HG03354 (cell line): ENCODE measurements around the gene NCAPH2.

Experiments
- ATAC-seq: cut with Tn5 transposase; IDR thresholded peaks from one replicate; pipeline ENCODE4 v1.9.1; 2021; ENCODE audit warnings: mild to moderate bottlenecking; ENCODE audit not compliant: unreplicated experiment, poor library complexity, severe bottlenecking

The NCAPH2 gene

GRCh38 chr22:50488006-50488677 lies 19.9 kb upstream of the NCAPH2 start:
- ATAC-seq, result no peak

GRCh38 chr22:50488886-50489285 lies 19.1 kb upstream of the NCAPH2 start:
- ATAC-seq, result no peak

DNA sequence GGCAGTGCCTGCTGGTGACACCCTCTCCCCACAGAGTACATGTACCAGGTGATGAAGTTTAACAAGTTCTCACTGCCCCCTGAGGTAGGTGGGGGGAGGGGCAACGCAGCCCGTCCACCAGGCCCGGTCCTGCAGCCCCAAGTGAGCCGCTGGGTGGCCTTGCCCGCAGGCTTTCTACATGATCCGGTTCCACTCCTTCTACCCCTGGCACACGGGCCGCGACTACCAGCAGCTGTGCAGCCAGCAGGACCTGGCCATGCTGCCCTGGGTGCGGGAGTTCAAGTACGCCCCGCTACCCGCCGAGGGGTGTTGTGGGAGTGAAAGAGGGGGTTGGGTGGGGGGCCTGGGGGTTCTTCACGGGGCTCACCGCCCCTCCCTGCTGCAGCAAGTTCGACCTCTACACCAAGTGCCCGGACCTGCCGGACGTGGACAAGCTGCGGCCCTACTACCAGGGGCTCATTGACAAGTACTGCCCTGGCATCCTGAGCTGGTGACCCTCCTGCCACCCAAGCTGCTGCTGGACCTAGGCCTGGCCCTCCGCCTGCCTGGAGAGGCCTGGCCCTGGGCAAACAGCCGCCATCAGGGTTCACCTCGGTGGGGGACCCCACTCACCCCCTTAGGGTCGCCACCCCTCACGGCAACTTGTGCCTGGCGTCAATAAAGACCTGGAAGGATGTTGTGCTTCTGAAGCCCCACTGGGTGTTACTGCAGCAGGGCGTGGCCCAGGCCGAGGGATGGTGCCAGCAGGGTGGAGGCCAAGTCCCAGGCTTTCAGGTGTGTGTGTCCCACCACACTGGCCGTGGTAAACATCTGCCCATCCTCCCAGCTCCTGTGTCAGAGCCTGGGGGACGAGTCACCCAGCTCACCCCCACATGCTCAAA lies 18.4 kb upstream of the NCAPH2 start:
- no peak for ATAC-seq

GRCh38 chr22:50490531-50491308 lies 17.3 kb upstream of the NCAPH2 start:
- no peak for ATAC-seq

DNA sequence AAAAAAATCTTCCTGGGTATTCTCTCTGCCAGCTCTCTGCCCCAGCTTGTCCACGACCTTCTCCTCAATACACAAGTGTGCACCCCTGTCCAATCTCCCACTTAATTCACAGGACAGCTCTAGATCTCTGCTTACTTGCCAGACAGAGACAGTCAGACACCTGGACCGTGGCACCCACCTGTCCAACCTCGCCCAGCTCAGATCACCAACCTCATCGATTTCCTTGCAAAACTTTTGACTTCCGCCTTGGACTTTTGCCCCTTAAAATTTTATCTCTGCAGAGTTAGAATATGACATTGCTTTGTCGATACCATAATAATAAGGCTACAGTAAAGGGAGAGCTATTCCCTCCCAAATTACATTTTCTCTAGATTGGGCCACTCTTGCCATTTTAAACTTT lies 10.9 kb upstream of the NCAPH2 start:
- ATAC-seq, result no peak

- no peak for ATAC-seq
These were observed 9.6 kb upstream of the NCAPH2 start for GRCh38 chr22:50498322-50498890.

GRCh38 chr22:50500452-50500851 lies 7.6 kb upstream of the NCAPH2 start:
- no peak for ATAC-seq

DNA sequence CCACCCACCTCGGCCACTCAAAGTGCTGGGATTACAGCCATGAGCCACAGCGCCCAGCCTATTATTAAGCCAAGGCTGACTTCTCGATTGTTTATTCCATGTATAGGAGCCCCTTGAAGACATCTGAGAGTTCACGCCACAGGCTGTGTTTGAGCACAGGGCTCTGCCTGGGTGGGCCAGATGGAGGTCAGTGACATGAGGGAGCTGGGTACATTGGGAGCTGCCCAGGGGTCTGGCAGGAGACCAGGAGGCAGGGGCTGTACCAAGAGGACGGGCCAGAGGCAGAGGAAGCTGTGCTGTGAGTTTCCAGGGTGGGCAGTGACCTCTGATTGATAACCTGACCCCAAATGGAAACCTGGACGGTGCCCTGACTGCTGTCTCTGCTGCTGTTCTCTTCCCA lies 5.9 kb upstream of the NCAPH2 start:
- ATAC-seq, result no peak

DNA sequence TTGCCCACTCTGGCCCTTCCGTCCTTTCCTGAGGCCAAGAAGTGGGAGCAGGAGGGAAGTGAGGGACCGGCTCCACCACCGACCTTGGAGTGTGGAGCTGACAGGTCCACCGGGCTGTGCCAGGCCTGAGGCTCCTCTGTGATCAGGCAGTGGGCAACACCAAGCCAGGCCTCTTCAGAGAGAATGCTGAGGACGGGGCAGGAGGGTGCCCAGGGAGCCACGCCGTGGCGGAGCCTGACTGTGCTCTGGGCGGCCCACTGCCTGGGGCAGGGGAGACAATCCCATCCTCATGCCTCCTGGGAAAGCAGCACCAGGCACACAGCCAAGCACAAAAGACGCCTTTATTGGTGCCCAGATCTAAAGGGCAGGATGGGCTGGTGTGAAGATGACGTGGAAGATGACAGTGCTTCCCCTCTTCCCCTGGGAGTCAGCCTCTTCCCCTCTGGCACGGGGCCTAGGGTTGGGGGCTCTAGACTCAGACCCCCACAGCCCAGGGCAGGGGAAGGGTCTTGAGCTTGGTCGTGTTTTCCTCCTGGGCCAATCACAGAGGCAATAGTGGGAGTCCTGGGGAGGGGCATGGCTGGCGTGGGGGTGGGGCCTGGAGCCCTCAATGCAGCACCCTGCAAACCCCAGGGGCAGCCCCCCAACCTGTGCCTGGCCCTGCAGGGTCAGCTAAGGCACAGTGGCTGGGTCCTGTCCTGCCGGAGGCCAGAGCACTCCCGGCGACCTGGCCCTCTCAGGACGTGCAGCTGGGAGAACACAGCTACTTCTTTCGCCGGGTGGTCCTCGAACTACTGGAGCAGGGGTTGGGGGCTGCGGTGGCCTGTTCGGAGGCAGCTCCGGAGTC lies 5.2 kb upstream of the NCAPH2 start:
- ATAC-seq, result no peak

DNA sequence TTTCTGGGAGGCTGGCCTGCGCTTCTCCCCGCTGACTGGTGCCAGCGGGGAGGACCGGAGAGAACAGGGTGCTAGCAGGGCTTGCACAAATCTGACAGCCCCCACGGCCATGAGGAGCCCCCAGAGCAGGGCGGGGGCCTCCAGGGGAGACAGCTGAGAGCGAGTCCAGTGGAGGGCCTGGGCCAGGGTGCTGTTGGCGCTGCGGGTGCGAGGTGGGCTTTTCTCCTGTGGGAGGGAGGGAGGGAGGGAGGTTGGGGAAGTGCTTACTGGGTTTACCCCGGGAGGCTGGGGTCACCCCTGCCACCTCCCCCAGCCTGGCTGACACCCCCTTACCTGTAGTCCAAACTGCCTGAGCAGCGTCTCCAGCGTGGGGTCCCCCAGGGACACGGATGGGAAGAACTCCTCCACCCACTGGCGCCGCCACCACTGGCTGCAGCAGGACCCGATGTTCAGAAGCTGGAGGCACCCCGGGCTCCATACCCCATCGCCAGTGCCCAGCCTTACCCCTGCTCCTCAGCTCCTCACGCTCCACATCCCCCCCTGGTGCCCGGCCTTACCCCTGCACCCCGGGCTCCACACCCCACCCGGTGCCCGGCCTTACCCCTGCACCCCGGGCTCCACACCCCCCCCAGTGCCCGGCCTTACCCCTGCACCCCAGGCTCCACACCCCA lies 4.4 kb upstream of the NCAPH2 start:
- ATAC-seq, result no peak

DNA sequence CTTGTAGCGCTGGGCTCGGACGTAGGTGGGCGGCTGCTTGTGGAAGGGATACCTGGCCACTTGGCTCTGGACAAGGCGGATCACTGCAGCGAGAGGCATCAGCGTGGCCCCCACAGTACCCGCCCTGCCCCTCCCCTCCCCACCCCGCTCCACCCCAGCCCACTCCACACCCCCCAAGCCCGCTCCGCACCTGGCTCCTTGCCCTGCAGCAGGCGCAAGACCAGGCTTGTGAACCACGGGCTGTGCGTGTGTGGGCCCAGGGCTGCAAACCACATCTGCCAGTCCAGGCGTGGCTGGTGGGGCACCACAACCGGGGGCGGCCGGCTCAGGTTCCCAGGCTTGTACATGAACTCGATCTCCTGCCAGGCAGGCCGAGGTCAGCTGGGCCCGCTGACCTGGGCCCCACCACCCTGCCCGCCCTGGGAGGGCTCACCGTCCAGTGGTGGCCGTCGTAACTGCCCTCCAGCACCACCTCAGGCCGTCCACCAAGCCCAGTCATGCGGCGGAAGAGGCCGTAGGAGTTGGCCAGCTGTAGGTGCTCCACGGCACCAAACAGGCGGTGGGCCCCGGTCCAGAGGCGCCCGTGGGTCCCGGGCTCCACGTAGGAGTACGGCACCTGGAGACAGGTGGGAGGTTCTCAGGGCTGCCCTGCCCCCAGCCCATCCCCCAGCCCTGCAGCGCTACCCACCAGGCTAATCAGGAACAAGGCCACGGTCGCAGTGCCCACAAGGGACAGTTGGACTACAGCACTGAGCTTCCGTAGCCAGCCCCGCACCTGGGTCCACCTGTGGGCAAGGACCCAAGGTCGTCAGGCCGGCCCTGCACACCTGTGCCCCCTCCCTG lies 3.4 kb upstream of the NCAPH2 start:
- ATAC-seq, result no peak

- ATAC-seq, result no peak
These were observed 2.7 kb upstream of the NCAPH2 start for GRCh38 chr22:50505276-50505775.

DNA sequence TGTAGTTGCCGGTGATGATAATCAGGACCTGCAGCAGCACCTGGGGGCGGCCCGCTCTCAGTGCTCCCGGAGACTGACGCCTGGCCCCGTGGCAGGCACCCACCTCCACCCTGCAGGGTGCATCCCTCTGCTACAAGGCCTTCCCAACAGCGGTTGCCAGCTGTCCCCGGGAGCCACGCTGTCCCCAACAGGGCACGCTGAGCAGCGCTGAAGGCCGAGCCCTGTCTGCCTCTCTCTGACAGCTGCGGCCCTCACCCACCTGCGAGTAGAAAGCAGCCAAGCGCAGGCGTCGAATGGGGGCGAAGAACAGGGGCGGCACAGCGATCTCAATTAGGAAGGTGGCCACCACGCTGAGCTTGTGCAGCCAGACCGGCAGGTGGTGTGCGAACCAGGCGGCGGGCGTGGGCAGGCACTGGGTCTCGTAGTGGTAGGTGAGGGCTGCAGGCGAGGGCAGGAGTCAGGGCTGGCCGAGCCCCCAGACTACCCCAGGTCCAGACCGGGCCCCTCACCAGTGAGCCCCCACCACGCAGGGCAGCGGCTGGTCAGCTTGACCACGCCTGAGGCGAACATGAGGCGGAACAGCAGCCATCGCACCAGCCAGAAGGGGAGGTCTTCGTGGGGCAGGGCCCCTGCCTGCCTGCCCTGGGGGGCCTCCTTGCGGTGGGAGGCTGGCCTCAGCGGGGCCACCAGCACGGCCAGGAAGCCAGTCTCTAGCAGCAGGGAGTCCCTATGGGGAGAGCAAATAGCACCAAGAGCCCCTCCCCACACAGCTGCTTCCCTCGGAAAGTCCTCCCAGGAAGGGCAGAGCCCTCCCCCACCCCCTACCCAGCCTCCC lies 2.0 kb upstream of the NCAPH2 start:
- no peak for ATAC-seq

DNA sequence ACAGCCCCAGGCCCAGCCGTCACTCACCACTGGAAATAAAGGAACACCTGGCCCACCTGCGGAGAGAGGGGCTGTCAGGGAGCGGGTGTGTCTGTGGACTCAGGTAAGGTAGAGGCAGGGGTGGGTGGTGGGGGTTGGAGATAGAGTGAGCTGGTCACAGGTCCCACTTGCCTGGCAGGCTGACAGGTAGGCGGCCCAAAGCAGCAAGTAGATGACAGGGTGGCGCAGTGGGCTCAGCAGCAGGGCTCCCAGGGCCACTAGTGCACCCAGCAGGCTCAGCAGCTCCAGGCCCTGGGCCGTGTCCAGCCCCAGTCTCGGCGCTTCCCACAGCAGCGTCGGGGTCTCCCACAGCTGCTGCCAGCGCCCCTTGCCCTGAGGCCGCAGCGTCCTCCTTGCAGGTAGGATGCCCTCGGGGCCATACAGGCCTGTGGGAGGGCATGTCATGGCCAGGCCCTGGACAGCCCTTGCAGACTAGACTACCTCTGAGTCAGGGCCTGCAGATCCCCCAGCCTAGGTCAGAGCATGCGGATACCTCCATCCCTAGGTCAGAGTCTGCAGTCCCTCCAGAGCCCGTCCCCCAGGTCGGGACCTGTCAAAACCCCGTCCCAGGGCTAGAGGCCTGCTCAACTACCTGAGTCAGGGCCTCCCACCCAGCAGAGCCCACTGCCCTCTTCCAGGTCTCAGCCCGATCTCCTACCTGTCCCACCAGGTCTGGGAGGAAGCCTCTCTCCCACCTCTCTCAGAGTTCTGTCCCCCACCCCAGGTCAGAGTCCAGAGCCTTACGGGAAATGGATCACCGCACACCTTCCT lies 1.2 kb upstream of the NCAPH2 start:
- no peak for ATAC-seq

DNA sequence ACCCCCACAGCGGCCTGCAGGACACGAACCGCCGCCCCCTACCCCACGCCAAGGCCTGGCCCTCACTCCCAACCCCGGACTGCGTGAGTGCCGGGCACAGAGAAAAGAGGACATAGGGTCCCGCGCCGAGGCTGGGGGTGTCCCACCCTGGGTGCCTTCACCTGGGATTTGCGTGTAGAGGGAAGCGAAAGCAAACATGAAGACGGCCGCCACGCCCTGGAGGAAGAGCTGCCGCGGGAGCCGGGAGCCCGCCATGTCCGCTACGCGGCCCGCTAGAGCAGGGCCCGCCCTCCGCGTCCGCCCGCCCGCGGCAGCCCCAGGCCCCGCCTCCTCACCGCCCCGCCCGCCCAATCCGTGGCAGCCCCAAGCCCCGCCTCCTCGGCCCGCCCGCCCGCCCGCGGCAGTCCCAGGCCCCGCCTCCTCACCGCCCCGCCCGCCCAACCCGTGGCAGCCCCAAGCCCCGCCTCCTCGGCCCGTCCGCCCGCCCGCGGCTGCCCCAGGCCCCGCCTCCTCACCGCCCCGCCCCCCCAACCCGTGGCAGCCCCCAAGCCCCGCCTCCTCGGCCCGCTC lies 518 bp upstream of the NCAPH2 start, which contains the start of gene LMF2:
LMF2 (minus strand) TSS at position 282 of the 570 bp plus-strand sequence; CDS start at position 255, 27 bp downstream.
- peak; percentile 50 for ATAC-seq

DNA sequence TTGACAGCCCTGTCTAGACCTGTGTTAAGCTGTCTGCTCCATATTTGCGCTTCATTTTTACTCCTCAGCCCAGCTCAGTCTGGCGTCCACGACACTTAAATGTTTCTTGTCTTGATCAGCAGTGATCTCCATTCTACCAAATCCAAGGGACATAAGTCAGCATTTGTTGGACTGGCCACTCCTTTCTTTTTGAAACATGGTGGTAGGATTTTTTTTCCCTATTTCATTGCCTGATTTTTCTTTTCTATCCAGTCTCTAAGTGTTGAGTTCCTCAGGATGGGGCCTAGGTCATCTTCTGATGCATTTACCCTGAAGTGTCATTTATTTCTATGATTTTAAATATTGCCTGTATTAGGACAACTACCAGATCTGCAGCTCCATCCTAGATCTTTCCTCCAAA lies 873 bp downstream of the NCAPH2 start:
- ATAC-seq, result no peak
